RWPE2 (cell line): Measurements from ENCODE around the gene GTPBP1.

Experiments
- ATAC-seq: fragments of 200-7000 bp; cut with Tn5 transposase; 3 replicates; pipeline ENCODE4 v1.9.1; 2021; ENCODE audit warnings: low read depth
- DNase-seq: peaks from one replicate; pipeline ENCODE4 v3.0.0-alpha.2; 2020; ENCODE audit warnings: low spot score
- H3K27ac ChIP-seq: fragments of 450-650 bp; 2 replicates; pipeline ENCODE4 v1.5.1; 2017; ENCODE audit warnings: mild to moderate bottlenecking; ENCODE audit not compliant: poor library complexity, severe bottlenecking
- H3K27me3 ChIP-seq: fragments of 250-450 bp; sonication (Bioruptor Pico); 2 replicates; pipeline ENCODE4 v1.5.1; 2021; ENCODE audit warnings: mild to moderate bottlenecking, moderate library complexity; ENCODE audit not compliant: insufficient read depth, poor library complexity, severe bottlenecking
- H3K36me3 ChIP-seq: fragments of 250-450 bp; sonication (Bioruptor Pico); 2 replicates; pipeline ENCODE4 v1.5.1; 2020; ENCODE audit warnings: low read depth, mild to moderate bottlenecking, moderate library complexity
- H3K4me1 ChIP-seq: fragments of 250-450 bp; sonication (Bioruptor Pico); 2 replicates; pipeline ENCODE4 v1.5.1; 2021; ENCODE audit warnings: mild to moderate bottlenecking, moderate library complexity; ENCODE audit not compliant: insufficient read depth, poor library complexity, severe bottlenecking
- H3K4me3 ChIP-seq: fragments of 250-450 bp; sonication (Bioruptor Pico); 2 replicates; pipeline ENCODE4 v1.5.1; 2021; ENCODE audit warnings: mild to moderate bottlenecking, moderate library complexity; ENCODE audit not compliant: severe bottlenecking
- H3K9me3 ChIP-seq: fragments of 250-450 bp; sonication (Bioruptor Pico); 2 replicates; pipeline ENCODE4 v1.5.1; 2021; ENCODE audit warnings: mild to moderate bottlenecking, moderate library complexity; ENCODE audit not compliant: severe bottlenecking
- TF ChIP-seq, protein P1 (sequence below): fragments of 450-650 bp; IDR thresholded peaks from one replicate; pipeline ENCODE4 v1.5.1; 2017; ENCODE audit warnings: mild to moderate bottlenecking, moderate library complexity; ENCODE audit not compliant: poor library complexity, severe bottlenecking

GTPBP1 gene

GRCh38 chr22:38707346-38707745 is 1.6 kb downstream of the GTPBP1 start:
- TF ChIP-seq, protein P1, sequence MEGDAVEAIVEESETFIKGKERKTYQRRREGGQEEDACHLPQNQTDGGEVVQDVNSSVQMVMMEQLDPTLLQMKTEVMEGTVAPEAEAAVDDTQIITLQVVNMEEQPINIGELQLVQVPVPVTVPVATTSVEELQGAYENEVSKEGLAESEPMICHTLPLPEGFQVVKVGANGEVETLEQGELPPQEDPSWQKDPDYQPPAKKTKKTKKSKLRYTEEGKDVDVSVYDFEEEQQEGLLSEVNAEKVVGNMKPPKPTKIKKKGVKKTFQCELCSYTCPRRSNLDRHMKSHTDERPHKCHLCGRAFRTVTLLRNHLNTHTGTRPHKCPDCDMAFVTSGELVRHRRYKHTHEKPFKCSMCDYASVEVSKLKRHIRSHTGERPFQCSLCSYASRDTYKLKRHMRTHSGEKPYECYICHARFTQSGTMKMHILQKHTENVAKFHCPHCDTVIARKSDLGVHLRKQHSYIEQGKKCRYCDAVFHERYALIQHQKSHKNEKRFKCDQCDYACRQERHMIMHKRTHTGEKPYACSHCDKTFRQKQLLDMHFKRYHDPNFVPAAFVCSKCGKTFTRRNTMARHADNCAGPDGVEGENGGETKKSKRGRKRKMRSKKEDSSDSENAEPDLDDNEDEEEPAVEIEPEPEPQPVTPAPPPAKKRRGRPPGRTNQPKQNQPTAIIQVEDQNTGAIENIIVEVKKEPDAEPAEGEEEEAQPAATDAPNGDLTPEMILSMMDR, result no peak
- Histone ChIP-seq H3K4me3 (peak overlapping the region; percentile 62), H3K9me3 (no peaks in the 10 kb centered on the region), H3K4me1 (peaks cover 24% of the 10 kb centered on the region), H3K27me3 (no peaks in the 10 kb centered on the region), H3K27ac (peak overlapping the region; percentile 69), H3K36me3 (peaks cover 48% of the 10 kb centered on the region)
- DNase-seq (no peak), ATAC-seq (peak; percentile 31)

- Histone ChIP-seq H3K27me3 (no peaks in the 10 kb centered on the region), H3K36me3 (peaks cover 54% of the 10 kb centered on the region), H3K9me3 (no peaks in the 10 kb centered on the region), H3K4me1 (peaks cover 24% of the 10 kb centered on the region), H3K4me3 (no peak overlapping the region), H3K27ac (peak overlapping the region; percentile 69)
- no peak for ATAC-seq
- no peak for DNase-seq
- TF ChIP-seq, protein P1, result no peak
Measured at GRCh38 chr22:38707984-38708383, 2.2 kb downstream of the GTPBP1 start.

DNA sequence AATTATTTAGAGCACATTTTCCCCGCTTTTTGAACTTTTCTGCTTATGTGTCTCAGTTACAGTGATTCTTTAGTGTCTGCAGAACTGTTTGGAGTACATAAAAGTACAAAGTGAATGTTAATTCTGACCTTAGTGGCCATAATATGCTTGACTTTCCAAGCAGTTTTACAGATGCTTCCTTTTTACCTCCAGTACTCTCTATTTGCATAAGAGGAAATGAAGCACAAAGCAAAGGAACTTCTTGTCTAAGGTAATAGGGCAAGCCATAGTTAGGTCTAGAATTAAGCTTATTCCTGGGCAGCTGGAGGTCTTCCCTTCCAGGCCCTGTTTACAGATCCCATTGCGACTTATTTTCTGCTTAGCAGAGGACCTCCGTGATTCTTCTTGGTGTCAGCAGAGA is 3.6 kb downstream of the GTPBP1 start:
- H3K27me3 ChIP-seq, result no peaks in the 10 kb centered on the region
- no peak overlapping the region for H3K27ac ChIP-seq
- peaks cover 24% of the 10 kb centered on the region for H3K4me1 ChIP-seq
- H3K9me3 ChIP-seq, result no peaks in the 10 kb centered on the region
- H3K36me3 ChIP-seq, result peaks cover 55% of the 10 kb centered on the region
- no peak for ATAC-seq
- no peak for DNase-seq
- TF ChIP-seq, protein P1, result no peak
- H3K4me3 ChIP-seq, result no peak overlapping the region

- Histone ChIP-seq H3K9me3 (no peaks in the 10 kb centered on the region), H3K4me3 (no peak overlapping the region), H3K27me3 (no peaks in the 10 kb centered on the region), H3K27ac (no peak overlapping the region), H3K4me1 (peaks cover 17% of the 10 kb centered on the region), H3K36me3 (peaks cover 56% of the 10 kb centered on the region)
- TF ChIP-seq, protein P1, result no peak
- no peak for DNase-seq
- no peak for ATAC-seq
Measured at GRCh38 chr22:38710351-38710750, 4.6 kb downstream of the GTPBP1 start.

GRCh38 chr22:38710866-38711265 is 5.1 kb downstream of the GTPBP1 start:
- H3K9me3 ChIP-seq, result no peaks in the 10 kb centered on the region
- H3K27me3 ChIP-seq, result no peaks in the 10 kb centered on the region
- peaks cover 17% of the 10 kb centered on the region for H3K4me1 ChIP-seq
- H3K27ac ChIP-seq, result no peak overlapping the region
- TF ChIP-seq, protein P1, result no peak
- no peak overlapping the region for H3K4me3 ChIP-seq
- no peak for DNase-seq
- ATAC-seq, result no peak
- peaks cover 61% of the 10 kb centered on the region for H3K36me3 ChIP-seq
